Left renal pelvis (tissue), 4 donors: ENCODE results near the gene TBX15. TPM values are rescaled to one million over a fixed set of nuclear protein-coding genes. Genes with fewer than 3 reads are reported as not detected.
A peak's percentile ranks its signal among the peaks of the same experiment; 100 is the strongest.
"Not testable (repeated sequence)": the region's sequence is repeated elsewhere in the genome, so short reads cannot be mapped to it uniquely, and the experiment has no call there.

Experiments
- DNase-seq, 4 donors: peaks; one replicate each; pipeline ENCODE4 v3.0.0-alpha.2; 2013; ENCODE audit warnings: low read depth in 4 of 4, low spot score in 3 of 4
- polyA plus RNA-seq, 4 donors: library from polyadenylated mRNA; unstranded; fragments of 120-200 nt; gene quantifications; one replicate each; pipeline ENCODE4 v1.2.1, GENCODE V29; 2013; ENCODE audit not compliant: insufficient read length in 4 of 4

Gene TBX15
- polyA plus RNA-seq, 4 donors, result 0.20 to 0.37 (median 0.29) TPM

- DNase-seq, result peak; percentile 7 to 56 (median 36)
Observed at GRCh38 chr1:118928739-118929554, 59.2 kb downstream of the TBX15 start.

GRCh38 chr1:118927427-118928187, 60.5 kb downstream of the TBX15 start:
- no peak for DNase-seq

- no peak for DNase-seq
Observed at GRCh38 chr1:118926261-118926660, 61.9 kb downstream of the TBX15 start.

GRCh38 chr1:118925651-118926050, 62.5 kb downstream of the TBX15 start:
- no peak for DNase-seq

GRCh38 chr1:118923319-118923718, 64.8 kb downstream of the TBX15 start:
- no peak for DNase-seq

GRCh38 chr1:118921994-118922393, 66.1 kb downstream of the TBX15 start:
- no peak for DNase-seq

GRCh38 chr1:118920124-118920717, 67.9 kb downstream of the TBX15 start:
- no peak for DNase-seq

- no peak for DNase-seq
Observed at GRCh38 chr1:118918940-118919259, 69.2 kb downstream of the TBX15 start.

GRCh38 chr1:118918230-118918939, 69.8 kb downstream of the TBX15 start:
- DNase-seq, result no peak

GRCh38 chr1:118916346-118916745, 71.8 kb downstream of the TBX15 start:
- DNase-seq, result not testable (repeated sequence)

- no peak for DNase-seq
Observed at GRCh38 chr1:118914379-118915161, 73.6 kb downstream of the TBX15 start.

- DNase-seq, result no peak
Observed at GRCh38 chr1:118913818-118914217, 74.3 kb downstream of the TBX15 start.

GRCh38 chr1:118912574-118912973, 75.6 kb downstream of the TBX15 start:
- no peak for DNase-seq

GRCh38 chr1:118911571-118911970, 76.6 kb downstream of the TBX15 start:
- DNase-seq, result no peak

GRCh38 chr1:118907466-118907865, 80.7 kb downstream of the TBX15 start:
- no peak for DNase-seq

GRCh38 chr1:118905671-118906070, 82.5 kb downstream of the TBX15 start:
- DNase-seq, result no peak

- no peak for DNase-seq
Observed at GRCh38 chr1:118905196-118905595, 82.9 kb downstream of the TBX15 start.

GRCh38 chr1:118902711-118903191, 85.4 kb downstream of the TBX15 start:
- DNase-seq, result no peak

GRCh38 chr1:118902299-118902698, 85.8 kb downstream of the TBX15 start:
- DNase-seq, result no peak
